Epithelial cell of umbilical artery (primary cell): ENCODE data around the gene ROCK1. TPM values are rescaled to one million over a fixed set of nuclear protein-coding genes. Genes with fewer than 3 reads are reported as not detected.

Source experiments
- total RNA-seq: library from RNA; depleted of rRNA; stranded (reverse); fragments of >200 nt; gene quantifications from 2 replicates; pipeline ENCODE4 v1.2.3, GENCODE V29; 2014

ROCK1 gene
- total RNA-seq, result 30.9 and 32.2 TPM in 2 replicates

DNA sequence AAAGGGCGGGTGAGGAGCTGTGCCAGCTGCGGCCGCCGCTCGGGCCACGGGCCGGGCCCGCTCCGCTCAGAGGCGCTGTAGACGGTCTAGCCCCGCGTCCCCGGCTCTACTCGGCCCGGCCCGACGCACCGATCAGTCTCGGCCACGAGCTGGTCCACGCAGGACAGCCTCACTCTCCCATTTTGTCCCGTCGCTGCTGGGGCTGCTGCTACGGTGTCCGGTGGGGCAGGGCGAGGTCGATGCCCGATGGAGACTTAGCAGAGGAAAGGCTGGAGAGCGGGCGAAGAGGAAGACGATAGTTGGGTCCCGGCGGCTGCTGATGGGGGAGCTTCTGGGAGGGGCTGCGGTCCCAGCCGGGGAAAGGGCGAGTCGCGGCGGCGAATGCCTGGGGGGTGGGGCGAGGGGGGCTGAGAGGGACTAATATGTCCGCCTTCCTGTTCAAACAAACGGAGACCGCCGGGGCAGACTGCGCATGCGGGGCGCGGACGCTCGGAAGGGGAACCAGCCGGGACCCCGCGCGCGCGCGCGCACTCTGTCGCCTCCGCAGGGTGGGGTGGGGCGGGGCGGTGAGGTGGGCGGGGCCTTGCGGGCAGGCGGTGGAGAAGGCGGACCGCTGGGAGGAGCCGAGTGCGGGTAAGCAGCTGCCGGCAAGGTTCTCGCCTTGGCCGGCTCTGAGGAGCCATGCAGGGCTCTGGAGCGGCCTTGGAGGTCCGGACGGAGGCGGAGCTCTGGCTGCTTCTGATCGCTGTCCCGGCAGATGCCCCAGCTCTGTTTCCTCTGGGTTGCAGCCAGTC lies at the start of gene ROCK1:
Gene ROCK1 (minus strand): TSS at position 468 of the 794 bp plus-strand sequence. CDS start 903 bp downstream, outside the sequence.

Other genes starting within 250 kb of the ROCK1 start
- gene GREB1L, start 130.4 kb upstream of the ROCK1 start, total RNA-seq, result under 0.01 and 0.32 TPM in 2 replicates